Kidney (tissue), 14 donors: ENCODE data around the gene TMEM120B. TPM values are rescaled to one million over a fixed set of nuclear protein-coding genes. Genes with fewer than 3 reads are reported as not detected.

Experiments used
- DNase-seq, 5 donors: peaks; one replicate each; pipeline ENCODE4 v3.0.0-alpha.2; 2013 to 2020
- FAIRE-seq: peaks from 2 replicates; lab custom pipeline; 2012; peaks lifted over from hg19 to GRCh38; lab: Jason Lieb, UNC
- H3K27ac ChIP-seq, 2 donors: one replicate each; pipeline ENCODE4 v1.7.0; 2013; ENCODE audit warnings: low read depth in 2 of 2, low read length in 2 of 2, inconsistent platforms in 1 of 2
- H3K27me3 ChIP-seq: one replicate; pipeline ENCODE4 v1.7.1; 2013; ENCODE audit warnings: low read length, inconsistent platforms; ENCODE audit not compliant: control insufficient read depth, insufficient read depth
- H3K36me3 ChIP-seq, 3 donors: one replicate each; pipeline versions ENCODE4 v1.7.0 to v1.7.1; 2013; ENCODE audit warnings: low read length in 3 of 3, control low read depth in 1 of 3, inconsistent platforms in 1 of 3; ENCODE audit not compliant: insufficient read depth in 3 of 3, control insufficient read depth in 2 of 3
- H3K4me1 ChIP-seq, 3 donors: one replicate each; pipeline versions ENCODE4 v1.7.0 to v1.7.1; 2013; ENCODE audit warnings: low read length in 3 of 3, inconsistent platforms in 1 of 3, low read depth in 1 of 3; ENCODE audit not compliant: control insufficient read depth in 2 of 3, insufficient read depth in 2 of 3
- H3K4me3 ChIP-seq, 3 donors: one replicate each; pipeline versions ENCODE4 v1.7.0 to v1.8.1; 2013; ENCODE audit warnings: low read length in 3 of 3, control low read depth in 1 of 3, inconsistent platforms in 1 of 3
- H3K9ac ChIP-seq, 3 donors: one replicate each; pipeline versions ENCODE4 v1.7.0 to v1.7.1; 2013; ENCODE audit warnings: low read length in 3 of 3, control low read depth in 1 of 3, inconsistent platforms in 1 of 3
- H3K9me3 ChIP-seq, 3 donors: one replicate each; pipeline versions ENCODE4 v1.7.0 to v1.7.1; 2013; ENCODE audit warnings: low read length in 3 of 3, control low read depth in 1 of 3, inconsistent platforms in 1 of 3; ENCODE audit not compliant: control insufficient read depth in 2 of 3, insufficient read depth in 1 of 3
- intact Hi-C: fragments of 100-400 bp; cut with DNase I; formaldehyde crosslinking; loops from one replicate; pipeline ENCODE4 v1.11.1; 2022
- polyA plus RNA-seq: library from polyadenylated mRNA; stranded (reverse); fragments of 350-450 nt; fragmentation: Illumina TruSeq; extraction: RNeasy Lipid Tissue Mini Kit (QIAGEN cat#74804); gene quantifications from one replicate; pipeline ENCODE4 v1.2.3, GENCODE V29; 2014; ENCODE audit warnings: low read depth, low replicate concordance; ENCODE audit not compliant: insufficient read depth
- total RNA-seq: library from RNA; stranded (reverse); fragmentation: NEBNext Ultra II Directional; extraction: Animal tissue kit (Norgen Biotek cat#: 25700); gene quantifications from one replicate; pipeline ENCODE4 v1.2.1, GENCODE V29; 2021
- TF ChIP-seq, protein P1 (sequence below): IDR thresholded peaks from 3 replicates; pipeline ENCODE4 v1.5.1; 2012; ENCODE audit warnings: mild to moderate bottlenecking, moderate library complexity, borderline replicate concordance; ENCODE audit not compliant: insufficient read depth; ENCODE audit errors: extremely low read depth
- donor health status: control.
- donor health status: control.
- donor health status: control.
- donor health status: control.
- donor health status: control.
- donor health status: DM: yes; HTN: yes; CAD: no.
- donor health status: Normal renal cell carcinoma (clear cell type).

TMEM120B gene
- total and polyA plus RNA-seq, 2 donors from 2014 or later, result 9.0 to 14.2 TPM

DNA sequence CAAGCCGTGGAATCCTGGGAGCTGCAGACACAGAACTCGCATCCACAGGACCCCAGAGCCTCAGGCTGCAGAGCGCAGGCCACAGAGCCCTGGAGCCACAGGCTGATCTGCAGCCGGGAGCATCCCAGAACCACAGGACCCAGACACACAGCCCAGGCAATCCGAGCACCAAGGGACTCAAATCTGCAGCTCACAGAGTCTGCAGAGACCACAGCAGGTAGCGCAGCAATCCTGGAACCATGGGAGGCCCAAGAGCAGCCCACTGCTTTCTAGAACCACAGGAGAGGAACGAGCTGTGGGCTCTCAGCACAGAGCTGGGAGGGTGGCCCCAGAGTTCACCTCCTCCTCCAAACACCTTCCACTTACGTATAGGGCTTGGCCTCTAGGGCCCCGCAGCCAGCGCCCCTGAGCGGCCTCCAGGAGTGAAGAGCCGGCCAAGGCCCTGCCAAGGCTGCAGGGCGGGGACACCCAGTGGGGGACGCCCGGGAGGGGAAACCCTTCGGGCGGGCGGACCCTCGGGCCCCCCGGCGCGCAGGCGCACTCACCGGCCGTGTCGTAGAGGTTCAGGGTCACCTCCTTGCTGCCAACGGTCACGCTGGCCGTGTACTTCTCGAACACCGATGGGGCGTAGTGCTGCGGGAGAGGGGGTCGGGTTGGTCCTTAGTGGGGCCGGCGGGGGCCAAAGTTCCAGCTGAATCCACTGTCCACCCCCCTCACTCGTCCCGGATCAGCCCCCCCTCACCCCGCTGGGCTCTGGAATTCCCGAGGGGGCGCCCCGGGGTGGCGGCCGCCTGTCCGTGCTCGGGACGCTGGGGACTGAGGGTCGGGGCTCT is 80.3 kb downstream of the TMEM120B start:
- no peaks in the 10 kb centered on the region for H3K27me3 ChIP-seq
- H3K36me3 ChIP-seq, result peaks cover 2 to 10% (median 2%) of the 10 kb centered on the region in 3 donors
- intact Hi-C loops, result no loop called here
- H3K27ac ChIP-seq, result peak overlapping the region; percentile 79 to 80
- TF ChIP-seq, protein P1, sequence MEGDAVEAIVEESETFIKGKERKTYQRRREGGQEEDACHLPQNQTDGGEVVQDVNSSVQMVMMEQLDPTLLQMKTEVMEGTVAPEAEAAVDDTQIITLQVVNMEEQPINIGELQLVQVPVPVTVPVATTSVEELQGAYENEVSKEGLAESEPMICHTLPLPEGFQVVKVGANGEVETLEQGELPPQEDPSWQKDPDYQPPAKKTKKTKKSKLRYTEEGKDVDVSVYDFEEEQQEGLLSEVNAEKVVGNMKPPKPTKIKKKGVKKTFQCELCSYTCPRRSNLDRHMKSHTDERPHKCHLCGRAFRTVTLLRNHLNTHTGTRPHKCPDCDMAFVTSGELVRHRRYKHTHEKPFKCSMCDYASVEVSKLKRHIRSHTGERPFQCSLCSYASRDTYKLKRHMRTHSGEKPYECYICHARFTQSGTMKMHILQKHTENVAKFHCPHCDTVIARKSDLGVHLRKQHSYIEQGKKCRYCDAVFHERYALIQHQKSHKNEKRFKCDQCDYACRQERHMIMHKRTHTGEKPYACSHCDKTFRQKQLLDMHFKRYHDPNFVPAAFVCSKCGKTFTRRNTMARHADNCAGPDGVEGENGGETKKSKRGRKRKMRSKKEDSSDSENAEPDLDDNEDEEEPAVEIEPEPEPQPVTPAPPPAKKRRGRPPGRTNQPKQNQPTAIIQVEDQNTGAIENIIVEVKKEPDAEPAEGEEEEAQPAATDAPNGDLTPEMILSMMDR, result no peak
- H3K4me1 ChIP-seq, result peaks cover 0 to 44% (median 27%) of the 10 kb centered on the region in 3 donors
- H3K9me3 ChIP-seq, result no peaks in the 10 kb centered on the region
- no peak for FAIRE-seq
- DNase-seq, result peak; percentile 64 to 88 (median 79)
- peak overlapping the region in 2 of 3 donors; percentile 16 to 67 for H3K4me3 ChIP-seq
- peak overlapping the region in 1 of 3 donors; percentile 65 for H3K9ac ChIP-seq

DNA sequence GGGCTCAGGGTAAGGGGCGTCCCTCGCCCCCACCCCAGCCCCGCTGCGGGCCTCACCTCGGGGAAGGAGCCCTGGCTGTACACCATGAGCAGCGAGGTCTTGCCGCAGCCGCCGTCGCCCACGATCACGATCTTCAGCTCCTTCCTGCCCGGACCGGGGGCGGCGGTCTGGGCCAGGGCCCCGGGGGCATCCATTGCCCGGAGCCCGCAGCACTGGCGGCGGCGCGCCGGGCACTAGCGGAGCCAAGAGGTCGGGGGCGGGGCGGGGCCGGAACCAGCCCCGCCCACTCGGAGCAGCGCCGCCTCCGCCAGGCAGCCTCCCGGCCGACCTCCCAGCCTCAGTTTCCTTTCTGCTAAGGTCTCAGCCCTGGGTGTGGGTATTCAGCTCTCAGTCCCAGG is 80.9 kb downstream of the TMEM120B start, which contains the start of gene RHOF:
Gene RHOF, minus strand, starts transcription at position 249 of the 398 bp plus-strand sequence. Its CDS starts 55 bp downstream, at position 194.
- Histone ChIP-seq H3K27ac (peak within 1 kb of the TSS; percentile 83 to 88), H3K36me3 (peaks cover 2 to 10% (median 2%) of the 10 kb centered on the region in 3 donors), H3K9ac (peak within 1 kb of the TSS in 2 of 3 donors; percentile 27 to 78), H3K4me3 (peak within 1 kb of the TSS; percentile 34 to 67 (median 49)), H3K4me1 (peaks cover 0 to 49% (median 30%) of the 10 kb centered on the region in 3 donors), H3K27me3 (no peaks in the 10 kb centered on the region), H3K9me3 (no peaks in the 10 kb centered on the region)
- peak in 2 of 5 donors; percentile 49 to 85 for DNase-seq
- intact Hi-C loops, result no loop called here
- FAIRE-seq, result no peak
- TF ChIP-seq, protein P1, result peak; percentile 1

GRCh38 chr12:121793838-121794533 is 81.4 kb downstream of the TMEM120B start:
- Histone ChIP-seq H3K27ac (peak overlapping the region; percentile 83 to 88), H3K9me3 (no peaks in the 10 kb centered on the region), H3K27me3 (no peaks in the 10 kb centered on the region), H3K4me3 (peak overlapping the region; percentile 34 to 67 (median 49)), H3K9ac (peak overlapping the region in 2 of 3 donors; percentile 18 to 78), H3K36me3 (peaks cover 2 to 10% (median 4%) of the 10 kb centered on the region in 3 donors), H3K4me1 (peaks cover 0 to 52% (median 30%) of the 10 kb centered on the region in 3 donors)
- TF ChIP-seq, protein P1, result peak; percentile 100
- FAIRE-seq (no peak), DNase-seq (peak; percentile 94 to 97 (median 95))
- intact Hi-C loops, result no loop called here
